SK-N-SH treated with all-trans-retinoic acid at 6 μM for 48 hours (cell line): ENCODE measurements around the gene COBLL1.

Experiments
- ATAC-seq: fragments of 200-7000 bp; cut with Tn5 transposase; 3 replicates; pipeline ENCODE4 v1.9.1; 2020; ENCODE audit warnings: mild to moderate bottlenecking, moderate library complexity
- ARNTL ChIP-seq: fragments of 450-650 bp; formaldehyde crosslinking; IDR thresholded peaks from 2 replicates; pipeline ENCODE4 v1.5.0; 2020; ENCODE audit warnings: low read depth, mild to moderate bottlenecking, moderate library complexity, borderline replicate concordance
- BACH2 ChIP-seq: fragments of 250-450 bp; sonication (Bioruptor Pico); IDR thresholded peaks from 2 replicates; pipeline ENCODE4 v1.9.0; 2021; ENCODE audit warnings: mild to moderate bottlenecking, borderline replicate concordance
- CSDC2 ChIP-seq: fragments of 250-450 bp; sonication (Bioruptor Pico); IDR thresholded peaks from 2 replicates; pipeline ENCODE4 v1.5.0; 2020; ENCODE audit warnings: mild to moderate bottlenecking, moderate library complexity
- CSRNP3 ChIP-seq: fragments of 250-450 bp; sonication (Bioruptor Pico); IDR thresholded peaks from 2 replicates; pipeline ENCODE4 v1.5.1; 2021; ENCODE audit warnings: mild to moderate bottlenecking, moderate library complexity
- ESRRG ChIP-seq: fragments of 250-450 bp; sonication (Bioruptor Pico); IDR thresholded peaks from 2 replicates; pipeline ENCODE4 v1.6.1; 2021; ENCODE audit warnings: mild to moderate bottlenecking
- GLIS3 ChIP-seq: fragments of 250-450 bp; sonication (Bioruptor Pico); IDR thresholded peaks from 2 replicates; pipeline ENCODE4 v1.5.0; 2020; ENCODE audit warnings: mild to moderate bottlenecking, moderate library complexity
- ISL1 ChIP-seq: fragments of 250-450 bp; sonication (Bioruptor Pico); IDR thresholded peaks from 2 replicates; pipeline ENCODE4 v2.1.2; 2022; ENCODE audit warnings: mild to moderate bottlenecking, moderate library complexity
- OSR1 ChIP-seq: fragments of 250-450 bp; sonication (Bioruptor Pico); IDR thresholded peaks from 2 replicates; pipeline ENCODE4 v1.8.0; 2022; ENCODE audit warnings: moderate library complexity, mild to moderate bottlenecking, inconsistent platforms
- PATZ1 ChIP-seq: fragments of 250-450 bp; sonication (Bioruptor Pico); IDR thresholded peaks from 2 replicates; pipeline ENCODE4 v1.8.0; 2020; ENCODE audit warnings: mild to moderate bottlenecking, moderate library complexity, borderline replicate concordance
- POU6F1 ChIP-seq: fragments of 250-450 bp; sonication (Bioruptor Pico); IDR thresholded peaks from 2 replicates; pipeline ENCODE4 v1.8.0; 2021; ENCODE audit warnings: low read depth, mild to moderate bottlenecking, moderate library complexity, borderline replicate concordance
- PPARA ChIP-seq: fragments of 250-450 bp; sonication (Bioruptor Pico); IDR thresholded peaks from 2 replicates; pipeline ENCODE4 v1.5.0; 2020; ENCODE audit warnings: mild to moderate bottlenecking, borderline replicate concordance
- RARB ChIP-seq: fragments of 250-450 bp; sonication (Bioruptor Pico); IDR thresholded peaks from 2 replicates; pipeline ENCODE4 v1.8.0; 2021; ENCODE audit warnings: mild to moderate bottlenecking, moderate library complexity
- SNAI2 ChIP-seq: fragments of 250-450 bp; sonication (Bioruptor Pico); IDR thresholded peaks from 2 replicates; pipeline ENCODE4 v1.5.0; 2020; ENCODE audit warnings: mild to moderate bottlenecking, moderate library complexity
- TCF4 ChIP-seq: fragments of 250-450 bp; sonication (Bioruptor Pico); IDR thresholded peaks from 2 replicates; pipeline ENCODE4 v1.8.0; 2021; ENCODE audit warnings: mild to moderate bottlenecking, moderate library complexity, borderline replicate concordance
- TOX ChIP-seq: fragments of 250-450 bp; sonication (Bioruptor Pico); IDR thresholded peaks from 2 replicates; pipeline ENCODE4 v1.8.0; 2021; ENCODE audit warnings: mild to moderate bottlenecking, moderate library complexity, borderline replicate concordance
- TSHZ2 ChIP-seq: fragments of 250-450 bp; sonication (Bioruptor Pico); IDR thresholded peaks from 2 replicates; pipeline ENCODE4 v1.5.0; 2020; ENCODE audit warnings: mild to moderate bottlenecking, moderate library complexity
- ZC3H10 ChIP-seq: fragments of 250-450 bp; sonication (Bioruptor Pico); IDR thresholded peaks from 2 replicates; pipeline ENCODE4 v1.5.1; 2021; ENCODE audit warnings: mild to moderate bottlenecking, moderate library complexity
- ZFP3 ChIP-seq: fragments of 250-450 bp; sonication (Bioruptor Pico); IDR thresholded peaks from 2 replicates; pipeline ENCODE4 v1.5.0; 2020; ENCODE audit warnings: mild to moderate bottlenecking, moderate library complexity
- ZFP30 ChIP-seq: fragments of 450-650 bp; formaldehyde crosslinking; IDR thresholded peaks from 2 replicates; pipeline ENCODE4 v1.5.0; 2022; ENCODE audit warnings: mild to moderate bottlenecking, moderate library complexity
- ZNF70 ChIP-seq: fragments of 450-650 bp; formaldehyde crosslinking; IDR thresholded peaks from 2 replicates; pipeline ENCODE4 v1.5.0; 2020; ENCODE audit warnings: mild to moderate bottlenecking, moderate library complexity
- ZNF8 ChIP-seq: fragments of 450-650 bp; formaldehyde crosslinking; IDR thresholded peaks from 2 replicates; pipeline ENCODE4 v1.5.0; 2020; ENCODE audit warnings: mild to moderate bottlenecking, moderate library complexity

COBLL1 gene

GRCh38 chr2:164875334-164876205, 33.9 kb upstream of the COBLL1 start:
- TF ChIP-seq ISL1 (CRISPR knock-in tag) (no peak), GLIS3 (CRISPR knock-in tag) (no peak), ZNF8 (CRISPR knock-in tag) (no peak), TCF4 (CRISPR knock-in tag) (no peak), BACH2 (CRISPR knock-in tag) (no peak), TSHZ2 (no peak), POU6F1 (CRISPR knock-in tag) (no peak), PATZ1 (CRISPR knock-in tag) (no peak), ARNTL (no peak), CSRNP3 (CRISPR knock-in tag) (no peak), CSDC2 (no peak), PPARA (CRISPR knock-in tag) (no peak), ESRRG (CRISPR knock-in tag) (no peak), TOX (no peak), ZFP30 (CRISPR knock-in tag) (no peak), ZFP3 (CRISPR knock-in tag) (no peak), OSR1 (no peak), ZC3H10 (CRISPR knock-in tag) (no peak), SNAI2 (CRISPR knock-in tag) (no peak), RARB (CRISPR knock-in tag) (no peak)
- no peak for ATAC-seq

- ATAC-seq, result no peak
- TF ChIP-seq PPARA (CRISPR knock-in tag) (no peak), BACH2 (CRISPR knock-in tag) (no peak), ZFP3 (CRISPR knock-in tag) (no peak), ZNF8 (CRISPR knock-in tag) (no peak), TOX (no peak), CSDC2 (no peak), PATZ1 (CRISPR knock-in tag) (no peak), POU6F1 (CRISPR knock-in tag) (no peak), RARB (CRISPR knock-in tag) (no peak), ESRRG (CRISPR knock-in tag) (no peak), OSR1 (no peak), ZNF70 (no peak)
Observed at GRCh38 chr2:164873210-164873908, 31.7 kb upstream of the COBLL1 start.
